Tongue (tissue), 2 donors: ENCODE measurements around the gene CCDC159. TPM values are rescaled to one million over a fixed set of nuclear protein-coding genes. Genes with fewer than 3 reads are reported as not detected.

Experiments used
- DNase-seq: peaks from one replicate; pipeline ENCODE4 v3.0.0-alpha.2; 2015
- total RNA-seq: library from RNA; depleted of rRNA; stranded (reverse); fragments of >200 nt; gene quantifications from one replicate; pipeline ENCODE4 v1.2.3, GENCODE V29; 2014

Gene CCDC159
- total RNA-seq, 1 donor from 2014 or later, result 7.4 TPM

DNA sequence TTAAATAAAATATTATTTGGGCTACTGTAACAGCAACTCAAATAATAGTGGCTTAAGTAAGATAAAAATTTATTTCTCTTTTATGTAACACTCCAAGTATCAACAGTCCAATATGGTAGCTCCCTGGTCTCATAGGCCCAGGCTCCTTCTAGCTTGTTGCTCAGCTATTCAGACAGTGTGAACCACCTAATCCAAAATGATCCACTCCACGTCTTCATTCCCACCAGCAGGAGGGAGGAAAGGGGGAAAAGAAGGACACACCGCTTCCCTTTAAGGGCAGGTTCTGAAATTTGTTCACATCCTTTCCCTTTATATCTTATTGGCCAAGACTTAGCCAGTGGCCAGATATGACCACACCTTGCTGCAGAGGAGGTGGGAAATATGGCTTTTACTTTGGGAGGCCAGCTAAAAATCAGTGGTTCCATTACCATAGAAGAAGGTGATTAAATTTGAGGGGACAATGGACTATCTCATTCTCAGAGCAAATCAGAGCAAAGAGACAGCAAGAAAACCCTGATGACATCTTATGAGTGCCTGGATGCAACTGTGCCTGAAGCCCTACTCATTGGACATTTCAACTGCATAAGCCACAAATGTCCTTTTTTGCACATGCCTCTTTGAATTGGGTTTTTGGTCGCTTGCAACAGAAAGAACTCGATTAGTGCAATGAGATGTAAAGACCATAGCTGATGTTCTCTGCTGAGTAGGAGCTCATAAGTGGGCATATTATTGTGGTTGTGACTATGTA is 44.8 kb downstream of the CCDC159 start:
- no peak for DNase-seq

DNA sequence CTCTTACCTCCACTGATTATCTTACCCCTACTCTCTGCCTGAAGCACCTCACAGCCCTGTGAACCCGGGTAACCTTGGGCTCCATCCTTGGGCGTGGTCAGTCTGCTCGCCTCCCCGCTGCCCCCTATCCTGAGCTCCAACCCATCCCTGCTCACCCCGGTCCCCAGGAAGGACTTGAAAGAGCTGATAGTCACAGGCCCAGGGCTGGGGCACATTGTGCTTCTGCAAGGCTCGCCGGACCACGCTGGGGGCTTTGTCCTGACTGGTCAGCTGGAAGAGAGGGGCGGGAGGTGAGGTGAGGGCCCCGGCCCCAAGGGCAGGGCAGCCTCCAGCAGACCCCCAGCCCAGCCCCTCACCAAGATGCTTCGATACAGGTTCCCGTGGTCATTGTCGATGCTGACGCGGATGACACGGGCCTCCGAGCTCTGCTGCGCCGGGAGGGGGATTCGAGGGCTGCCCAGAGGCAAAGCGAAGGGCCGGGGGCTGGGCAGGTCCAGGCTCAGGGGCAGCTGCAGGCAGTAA is 50.8 kb downstream of the CCDC159 start:
- DNase-seq, result no peak

DNA sequence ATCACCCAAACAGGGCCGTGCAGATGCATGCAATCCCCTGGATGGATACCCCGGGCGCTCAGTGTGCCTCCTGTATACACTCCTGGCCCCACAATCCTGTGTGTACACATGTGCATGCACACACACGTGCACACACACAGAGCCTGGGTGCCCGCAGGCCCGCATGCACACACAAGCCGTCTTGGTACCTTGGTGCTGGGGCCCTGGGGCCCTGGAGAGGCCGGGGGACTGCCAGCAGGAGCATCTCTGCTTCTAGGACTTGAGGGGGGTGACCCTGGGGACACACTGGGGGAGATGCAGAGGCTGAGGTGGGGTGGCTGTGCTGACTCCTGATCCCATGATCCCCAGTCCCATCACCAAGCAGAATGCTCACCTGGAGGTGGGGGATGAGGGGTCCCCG is 53.3 kb downstream of the CCDC159 start:
- DNase-seq, result no peak

DNA sequence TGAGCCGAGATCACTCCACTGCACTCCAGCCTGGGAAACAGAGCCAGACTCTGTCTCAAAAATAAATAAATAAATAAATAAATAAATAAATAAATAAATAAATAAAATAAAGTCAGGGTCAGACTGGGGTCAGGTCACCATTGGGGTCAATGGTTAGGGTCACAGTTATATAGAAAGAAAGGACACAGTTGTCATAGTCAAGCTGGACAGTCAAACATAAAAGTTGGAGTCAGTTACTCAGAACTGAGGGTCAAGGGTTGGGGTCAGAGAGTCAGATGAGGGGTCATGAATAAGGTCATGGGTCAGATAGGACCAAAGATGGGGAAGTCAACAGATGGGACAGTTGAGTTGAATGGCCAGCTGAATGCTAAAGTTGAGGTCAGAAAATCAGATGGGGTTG is 54.5 kb downstream of the CCDC159 start:
- DNase-seq, result no peak

DNA sequence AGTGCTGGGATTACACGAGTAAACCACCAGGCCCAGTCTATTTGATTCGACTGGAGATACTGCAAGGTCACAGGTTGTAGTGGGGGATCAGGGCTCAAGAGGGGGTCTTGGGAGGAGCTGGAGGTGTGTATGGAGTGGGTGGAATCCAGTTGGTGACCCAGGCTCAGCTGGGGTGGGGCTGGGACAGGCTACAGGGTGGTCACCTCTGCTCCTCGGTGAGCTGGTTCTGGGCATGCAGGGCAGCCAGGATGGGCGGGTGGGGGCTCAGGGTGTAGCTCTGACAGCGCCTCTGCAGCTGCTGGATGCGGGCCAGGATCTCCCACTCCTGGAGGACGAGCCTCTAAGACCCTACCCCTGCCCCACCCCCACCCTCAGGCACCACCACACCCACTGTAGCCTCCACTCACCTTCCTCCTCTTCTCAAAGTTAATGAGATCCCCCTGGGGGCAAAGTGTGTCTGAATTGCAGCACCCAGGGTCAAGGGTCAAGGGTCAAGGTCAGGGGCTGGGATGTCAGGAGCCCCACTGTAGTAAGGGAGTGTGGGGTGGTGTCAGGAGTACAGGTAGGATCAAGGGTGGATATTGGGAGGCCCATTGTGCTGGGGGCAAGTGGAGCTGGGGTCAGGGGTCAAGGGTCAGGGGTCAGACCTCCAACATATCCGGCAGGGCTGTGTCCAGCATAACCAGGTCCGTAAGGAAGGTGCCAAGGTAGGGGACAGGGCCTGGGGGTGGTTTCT is 55.7 kb downstream of the CCDC159 start:
- no peak for DNase-seq

Other genes starting within 250 kb of the CCDC159 start
- gene SPC24, start 190.7 kb upstream of the CCDC159 start, total RNA-seq, result 12.3 TPM
- gene KANK2, start 149.0 kb upstream of the CCDC159 start, total RNA-seq, result 236 TPM
- gene ANGPTL8, start 106.9 kb upstream of the CCDC159 start, total RNA-seq, result not detected
- gene DOCK6, start 84.0 kb upstream of the CCDC159 start, total RNA-seq, result 23.2 TPM
- not detected for gene TSPAN16, start 50.4 kb upstream of the CCDC159 start, total RNA-seq
- 19.2 TPM for gene RAB3D, start 6.9 kb upstream of the CCDC159 start, total RNA-seq
- gene TMEM205, start 251 bp upstream of the CCDC159 start, total RNA-seq, result 98.4 TPM
- gene PLPPR2, start 8.9 kb downstream of the CCDC159 start, total RNA-seq, result 20.3 TPM
- 0.82 TPM for gene SWSAP1, start 28.1 kb downstream of the CCDC159 start, total RNA-seq
- 3.0 TPM for gene EPOR, start 37.8 kb downstream of the CCDC159 start, total RNA-seq
- gene RGL3, start 72.8 kb downstream of the CCDC159 start, total RNA-seq, result 0.10 TPM
- gene ODAD3, start 88.6 kb downstream of the CCDC159 start, total RNA-seq, result not detected
- 86.7 TPM for gene PRKCSH, start 89.1 kb downstream of the CCDC159 start, total RNA-seq
- 0.31 TPM for gene ELAVL3, start 134.5 kb downstream of the CCDC159 start, total RNA-seq
- 4.2 TPM for gene ZNF653, start 159.3 kb downstream of the CCDC159 start, total RNA-seq
- 56.6 TPM for gene ECSIT, start 182.6 kb downstream of the CCDC159 start, total RNA-seq
- 53.1 TPM for gene CNN1, start 192.3 kb downstream of the CCDC159 start, total RNA-seq
- 9.4 TPM for gene ELOF1, start 212.7 kb downstream of the CCDC159 start, total RNA-seq
- 2.5 TPM for gene ACP5, start 231.1 kb downstream of the CCDC159 start, total RNA-seq